H9 (cell line): ENCODE data around the gene ATF7. TPM values are rescaled to one million over a fixed set of nuclear protein-coding genes. Genes with fewer than 3 reads are reported as not detected.

ENCODE experiments used
- DNase-seq: peaks from one replicate; pipeline ENCODE4 v3.0.0-alpha.2; 2017
- H2AFZ ChIP-seq: one replicate; pipeline ENCODE4 v1.6.1; 2013; ENCODE audit warnings: mild to moderate bottlenecking, low read length, control low read depth, moderate library complexity
- H2AK5ac ChIP-seq: 2 replicates; pipeline ENCODE4 v1.6.1; 2013; ENCODE audit warnings: low read length, control low read depth, mixed read lengths; ENCODE audit not compliant: insufficient read length
- H2BK120ac ChIP-seq: one replicate; pipeline ENCODE4 v1.6.1; 2013; ENCODE audit warnings: low read depth, mild to moderate bottlenecking, low read length, control low read depth, inconsistent platforms; ENCODE audit not compliant: poor library complexity, severe bottlenecking
- H2BK12ac ChIP-seq: 2 replicates; pipeline ENCODE4 v1.6.1; 2013; ENCODE audit warnings: low read length, control low read depth, mixed read lengths, low read depth; ENCODE audit not compliant: insufficient read length
- H2BK15ac ChIP-seq: 2 replicates; pipeline ENCODE4 v1.6.1; 2013; ENCODE audit warnings: low read depth, low read length, control low read depth
- H2BK20ac ChIP-seq: one replicate; pipeline ENCODE4 v1.6.1; 2013; ENCODE audit warnings: low read depth, mild to moderate bottlenecking, low read length, control low read depth, inconsistent platforms; ENCODE audit not compliant: poor library complexity, severe bottlenecking
- H2BK5ac ChIP-seq: 2 replicates; pipeline ENCODE4 v1.6.1; 2013; ENCODE audit warnings: low read length, control low read depth, mixed read lengths; ENCODE audit not compliant: insufficient read length
- H3K14ac ChIP-seq: 2 replicates; pipeline ENCODE4 v1.6.1; 2013; ENCODE audit warnings: low read length, control low read depth; ENCODE audit not compliant: insufficient read depth
- H3K18ac ChIP-seq: 2 replicates; pipeline ENCODE4 v1.6.1; 2013; ENCODE audit warnings: low read depth, mild to moderate bottlenecking, mixed read lengths, low read length, control low read depth; ENCODE audit not compliant: insufficient read length
- H3K23ac ChIP-seq: 2 replicates; pipeline ENCODE4 v1.6.1; 2013; ENCODE audit warnings: low read length, control low read depth, mixed read lengths, low read depth; ENCODE audit not compliant: insufficient read length
- H3K23me2 ChIP-seq: 2 replicates; pipeline ENCODE4 v1.6.1; 2013; ENCODE audit warnings: low read depth, mild to moderate bottlenecking, mixed read lengths, low read length, control low read depth; ENCODE audit not compliant: insufficient read length, poor library complexity, severe bottlenecking
- H3K27ac ChIP-seq: 2 replicates; pipeline ENCODE4 v1.5.1; 2013; ENCODE audit warnings: low read length, control low read depth, mixed read lengths, low read depth; ENCODE audit not compliant: insufficient read length
- H3K27me3 ChIP-seq: 2 replicates; pipeline ENCODE4 v1.6.1; 2013; ENCODE audit warnings: low read length, control low read depth, inconsistent platforms; ENCODE audit not compliant: insufficient read depth
- H3K4ac ChIP-seq: 2 replicates; pipeline ENCODE4 v1.6.1; 2013; ENCODE audit warnings: low read depth, mild to moderate bottlenecking, control low read depth, inconsistent platforms, low read length, moderate library complexity
- H3K4me1 ChIP-seq: 2 replicates; pipeline ENCODE4 v1.6.1; 2013; ENCODE audit warnings: low read length, control low read depth, inconsistent platforms; ENCODE audit not compliant: insufficient read depth
- H3K4me2 ChIP-seq: 2 replicates; pipeline ENCODE4 v1.6.1; 2013; ENCODE audit warnings: low read length, control low read depth, mixed read lengths; ENCODE audit not compliant: insufficient read length, insufficient read depth
- H3K56ac ChIP-seq: 2 replicates; pipeline ENCODE4 v1.6.1; 2013; ENCODE audit warnings: low read depth, mild to moderate bottlenecking, mixed read lengths, low read length, control low read depth; ENCODE audit not compliant: insufficient read length
- H3K79me1 ChIP-seq: 2 replicates; pipeline ENCODE4 v1.6.1; 2013; ENCODE audit warnings: low read depth, mild to moderate bottlenecking, moderate library complexity, low read length, control low read depth, inconsistent platforms; ENCODE audit not compliant: insufficient read depth, poor library complexity, severe bottlenecking
- H3K79me2 ChIP-seq: 2 replicates; pipeline ENCODE4 v1.6.1; 2013; ENCODE audit warnings: low read length, control low read depth, inconsistent platforms; ENCODE audit not compliant: insufficient read depth
- H3K9ac ChIP-seq: 2 replicates; pipeline ENCODE4 v1.6.1; 2013; ENCODE audit warnings: low read length, control low read depth, mixed read lengths; ENCODE audit not compliant: insufficient read length; ENCODE audit errors: extremely low read depth
- H3K9me3 ChIP-seq: one replicate; pipeline ENCODE4 v1.6.1; 2013; ENCODE audit warnings: low read depth, low read length, inconsistent platforms; ENCODE audit not compliant: control insufficient read depth
- H3T11ph ChIP-seq: one replicate; pipeline ENCODE4 v1.6.1; 2013; ENCODE audit warnings: mild to moderate bottlenecking, low read length, control low read depth, inconsistent platforms
- H4K20me1 ChIP-seq: one replicate; pipeline ENCODE4 v1.6.1; 2013; ENCODE audit not compliant: control insufficient read depth, insufficient read length, insufficient read depth
- H4K5ac ChIP-seq: 2 replicates; pipeline ENCODE4 v1.6.1; 2013; ENCODE audit warnings: low read depth, mild to moderate bottlenecking, mixed read lengths, low read length, control low read depth; ENCODE audit not compliant: insufficient read length
- H4K8ac ChIP-seq: replicated peaks from 2 replicates; pipeline ENCODE4 v1.6.1; 2013; ENCODE audit warnings: low read length, control low read depth, mixed read lengths, low read depth; ENCODE audit not compliant: insufficient read length
- H4K91ac ChIP-seq: 2 replicates; pipeline ENCODE4 v1.6.1; 2013; ENCODE audit warnings: low read depth, mild to moderate bottlenecking, moderate library complexity, mixed read lengths, low read length, control low read depth; ENCODE audit not compliant: insufficient read length
- H3K27ac Mint-ChIP-seq, 3 experiments: 2 replicates in 2 of 3; 3 replicates in 1 of 3; pipeline ENCODE4 v1.8.0; 2020 to 2021; ENCODE audit warnings: mixed read lengths in 3 of 3, mild to moderate bottlenecking in 1 of 3, moderate library complexity in 1 of 3
- H3K27me3 Mint-ChIP-seq: 2 replicates; pipeline ENCODE4 v1.8.0; 2021; ENCODE audit warnings: low read depth, mild to moderate bottlenecking, moderate library complexity, mixed read lengths
- H3K36me3 Mint-ChIP-seq, 3 experiments: 2 replicates in 2 of 3; 3 replicates in 1 of 3; pipeline ENCODE4 v1.8.0; 2020 to 2021; ENCODE audit warnings: low read depth in 3 of 3, mixed read lengths in 3 of 3; ENCODE audit not compliant: insufficient read depth in 1 of 3
- H3K4me1 Mint-ChIP-seq, 2 experiments: 2 replicates each; pipeline ENCODE4 v1.8.0; 2020; ENCODE audit warnings: mixed read lengths in 2 of 2
- H3K4me3 Mint-ChIP-seq, 2 experiments: 2 replicates in 1 of 2; 3 replicates in 1 of 2; pipeline ENCODE4 v1.8.0; 2020 to 2021; ENCODE audit warnings: mild to moderate bottlenecking in 2 of 2, mixed read lengths in 2 of 2, moderate library complexity in 1 of 2
- H3K9me3 Mint-ChIP-seq, 2 experiments: 2 replicates in 1 of 2; 3 replicates in 1 of 2; pipeline ENCODE4 v1.8.0; 2020; ENCODE audit warnings: mild to moderate bottlenecking in 2 of 2, mixed read lengths in 2 of 2, moderate library complexity in 1 of 2
- CTCF ChIP-seq: fragments of 200-600 bp; sonication (generic); conservative IDR thresholded peaks from 3 replicates; pipeline ENCODE4 v1.8.0; 2021; ENCODE audit warnings: antibody characterized with exemption, mild to moderate bottlenecking
- WGBS: extraction: QIAGEN DNeasy Blood & Tissue Kit; methylation state at CpG from one replicate; pipeline ENCODE4 v1.1.7; 2013; ENCODE audit warnings: missing lambda C conversion rate, low lambda C conversion rate, mixed read lengths; ENCODE audit not compliant: insufficient read length; ENCODE audit errors: extremely low coverage; 5-methylcytosine and 5-hydroxymethylcytosine counted together
- total RNA-seq: library from RNA; stranded (reverse); gene quantifications from 2 replicates; pipeline ENCODE4 v1.2.1, GENCODE V29; 2021

The ATF7 gene
- total RNA-seq, 1 experiment from 2014 or later: 17.7 TPM

- H4K8ac ChIP-seq: no peak overlapping the region
- no peak overlapping the region for H3T11ph ChIP-seq
- Mint-ChIP-seq H3K4me3 (no peak overlapping the region), H3K27me3 (no peaks in the 10 kb centered on the region), H3K4me1 (peaks cover 23 to 29% of the 10 kb centered on the region in 2 experiments), H3K27ac (no peak overlapping the region), H3K36me3 (no peaks in the 10 kb centered on the region), H3K9me3 (no peaks in the 10 kb centered on the region)
- no peak overlapping the region for H2AFZ ChIP-seq
- H2BK15ac ChIP-seq: no peak overlapping the region
- H3K56ac ChIP-seq: no peak overlapping the region
- no CpG with 5 or more reads among the region's 2 CpGs for WGBS
- no peaks in the 10 kb centered on the region for H3K27me3 ChIP-seq
- H3K9ac ChIP-seq: no peak overlapping the region
- H2AK5ac ChIP-seq: no peak overlapping the region
- peaks cover 3% of the 10 kb centered on the region; the same call in 1 of the 2 replicates for H3K4me1 ChIP-seq
- H3K4ac ChIP-seq: no peak overlapping the region
- no peaks in the 10 kb centered on the region for H4K20me1 ChIP-seq
- no peak overlapping the region for H2BK5ac ChIP-seq
- no peak overlapping the region for H3K27ac ChIP-seq
- H3K23me2 ChIP-seq: no peaks in the 10 kb centered on the region
- no peaks in the 10 kb centered on the region for H3K9me3 ChIP-seq
- no peak for DNase-seq
- H2BK20ac ChIP-seq: no peak overlapping the region
- H4K5ac ChIP-seq: no peak overlapping the region
- no peak overlapping the region for H3K4me2 ChIP-seq
- no peak overlapping the region for H3K18ac ChIP-seq
- H3K79me2 ChIP-seq: no peaks in the 10 kb centered on the region
- TF ChIP-seq CTCF: no peak
- no peak overlapping the region for H4K91ac ChIP-seq
- H2BK12ac ChIP-seq: no peak overlapping the region
- no peak overlapping the region for H3K23ac ChIP-seq
- no peak overlapping the region for H2BK120ac ChIP-seq
- H3K79me1 ChIP-seq: no peaks in the 10 kb centered on the region
- H3K14ac ChIP-seq: no peak overlapping the region
Measured at GRCh38 chr12:53564278-53564677, 61.9 kb downstream of the ATF7 start.
